SK-N-SH (cell line): ENCODE measurements around the gene PRICKLE1. TPM values are rescaled to one million over a fixed set of nuclear protein-coding genes. Genes with fewer than 3 reads are reported as not detected.

Experiments used
- CTCF ChIA-PET: fragments of 300-600, 350-600 bp; formaldehyde crosslinking; extraction: SDS; loops from one replicate; lab custom pipeline; 2021; lab: Yijun Ruan, JAX
- POLR2A ChIA-PET: fragments of 350-600 bp; sonication (Branson Sonifier 250); formaldehyde crosslinking; extraction: SDS; loops from one replicate; lab custom pipeline; 2020; ENCODE audit warnings: antibody characterized with exemption, inconsistent platforms; lab: Yijun Ruan, JAX
- DNase-seq: peaks from one replicate; pipeline ENCODE4 v3.0.0; 2012
- H2AFZ ChIP-seq: fragments of 200-600 bp; sonication (generic); 2 replicates; pipeline ENCODE4 v1.8.1; 2016; ENCODE audit warnings: antibody characterized with exemption, mild to moderate bottlenecking, low read depth
- H3F3A ChIP-seq: fragments of 200-600 bp; sonication (generic); replicated peaks from 2 replicates; pipeline ENCODE3; 2016; ENCODE audit warnings: antibody characterized with exemption, mild to moderate bottlenecking; ENCODE audit not compliant: insufficient read depth
- H3K27ac ChIP-seq, 2 experiments: fragments of 200-500 bp in 1 of 2; fragments of 200-600 bp in 1 of 2; sonication (Bioruptor generic) in 1 of 2; sonication (generic), shearing (Covaris generic) in 1 of 2; 2 replicates each; pipeline versions ENCODE4 v1.5.1 to v1.6.1; 2014 to 2016; ENCODE audit warnings: low read depth in 2 of 2, inconsistent platforms in 1 of 2, low read length in 1 of 2, mild to moderate bottlenecking in 1 of 2, mixed read lengths in 1 of 2
- H3K27me3 ChIP-seq: fragments of 200-600 bp; sonication (generic), shearing (Covaris generic); 2 replicates; pipeline ENCODE4 v1.6.1; 2016; ENCODE audit warnings: mixed run types; ENCODE audit not compliant: insufficient read depth
- H3K36me3 ChIP-seq, 2 experiments: fragments of 200-500 bp in 1 of 2; fragments of 200-600 bp in 1 of 2; sonication (Bioruptor generic) in 1 of 2; sonication (generic) in 1 of 2; replicated peaks in 1 of 2; 2 replicates each; pipeline versions ENCODE3 to v1.5.1; 2014 to 2016; ENCODE audit warnings: low read length in 1 of 2, mild to moderate bottlenecking in 1 of 2; ENCODE audit not compliant: insufficient read depth in 2 of 2, control insufficient read depth in 1 of 2
- H3K4me1 ChIP-seq, 2 experiments: fragments of 200-500 bp in 1 of 2; fragments of 200-600 bp in 1 of 2; sonication (Bioruptor generic) in 1 of 2; sonication (generic), shearing (Covaris generic) in 1 of 2; 2 replicates each; pipeline versions ENCODE4 v1.5.1 to v1.6.1; 2014 to 2016; ENCODE audit warnings: low read depth in 1 of 2, low read length in 1 of 2, mixed run types in 1 of 2; ENCODE audit not compliant: insufficient read depth in 2 of 2, control insufficient read depth in 1 of 2
- H3K4me2 ChIP-seq: fragments of 200-600 bp; sonication (generic), shearing (Covaris generic); 2 replicates; pipeline ENCODE4 v1.6.1; 2017; ENCODE audit warnings: mixed run types
- H3K4me3 ChIP-seq, 2 experiments: fragments of 200-500 bp in 1 of 2; fragments of 200-600 bp in 1 of 2; sonication (Bioruptor generic) in 1 of 2; sonication (generic), shearing (Covaris generic) in 1 of 2; 2 replicates each; pipeline versions ENCODE4 v1.5.1 to v1.8.1; 2014 to 2016; ENCODE audit warnings: low read depth in 2 of 2, inconsistent platforms in 1 of 2, low read length in 1 of 2, mild to moderate bottlenecking in 1 of 2, mixed read lengths in 1 of 2, moderate library complexity in 1 of 2
- H3K79me2 ChIP-seq: fragments of 200-600 bp; sonication (generic); 2 replicates; pipeline ENCODE4 v1.8.1; 2017; ENCODE audit warnings: mild to moderate bottlenecking; ENCODE audit not compliant: insufficient read depth
- H3K9ac ChIP-seq: fragments of 200-600 bp; sonication (generic); 2 replicates; pipeline ENCODE4 v1.6.1; 2017; ENCODE audit warnings: mixed run types
- H3K9me2 ChIP-seq: fragments of 200-600 bp; sonication (generic); 2 replicates; pipeline ENCODE4 v1.6.1; 2017; ENCODE audit warnings: mixed run types
- H3K9me3 ChIP-seq: fragments of 200-600 bp; sonication (generic); 2 replicates; pipeline ENCODE4 v1.6.1; 2017; ENCODE audit warnings: mixed run types, mild to moderate bottlenecking, moderate library complexity
- H4K20me1 ChIP-seq: fragments of 200-600 bp; sonication (generic); 2 replicates; pipeline ENCODE4 v1.6.1; 2017; ENCODE audit warnings: mild to moderate bottlenecking, mixed run types; ENCODE audit not compliant: insufficient read depth
- PBX3 ChIP-seq: IDR thresholded peaks from 2 replicates; pipeline ENCODE4; 2012
- RCOR1 ChIP-seq: fragments of 150-350 bp; IDR thresholded peaks from 2 replicates; pipeline ENCODE4 v1.6.1; 2017; ENCODE audit warnings: antibody characterized with exemption, low read length
- REST ChIP-seq: IDR thresholded peaks from 2 replicates; pipeline ENCODE4 v1.6.1; 2012; ENCODE audit warnings: mild to moderate bottlenecking, low read depth, low read length, moderate library complexity
- RFX5 ChIP-seq: IDR thresholded peaks from 2 replicates; pipeline ENCODE4 v1.6.1; 2012; ENCODE audit warnings: mild to moderate bottlenecking, improper control_type of control experiment, low read length
- USF2 ChIP-seq: fragments of 150-350 bp; IDR thresholded peaks from 2 replicates; pipeline ENCODE4 v1.6.1; 2017; ENCODE audit warnings: antibody characterized with exemption, low read length, low read depth, borderline replicate concordance
- WGBS: methylation state at CpG from one replicate; pipeline ENCODE4 v1.1.6; 2017; ENCODE audit warnings: low lambda C conversion rate; 5-methylcytosine and 5-hydroxymethylcytosine counted together
- polyA plus RNA-seq, 3 experiments: library from polyadenylated mRNA; depleted of rRNA; stranded (reverse); fragments of >200 nt; gene quantifications; 2 replicates each; pipeline ENCODE4 v1.2.3, GENCODE V29; 2012

Gene PRICKLE1
- polyA plus RNA-seq, 1 of the 3 experiments (the other 2 are of a cell fraction): 1.2 TPM

- POLR2A ChIA-PET: no interaction called here
- no peak overlapping the region for H3K27ac ChIP-seq
Observed at GRCh38 chr12:42627151-42627550, 37.6 kb upstream of the PRICKLE1 start.

More at GRCh38 chr12:42627151-42627550, 37.6 kb upstream of the PRICKLE1 start:
- H3K79me2 ChIP-seq: no peaks in the 10 kb centered on the region
- no peak overlapping the region for H3K9ac ChIP-seq
- no peaks in the 10 kb centered on the region for H3K27me3 ChIP-seq
- TF ChIP-seq RFX5: no peak
- no peak for TF ChIP-seq PBX3
- TF ChIP-seq REST: no peak
- TF ChIP-seq RCOR1: no peak
- TF ChIP-seq USF2: no peak
- no peaks in the 10 kb centered on the region for H4K20me1 ChIP-seq
- H3K9me2 ChIP-seq: no peaks in the 10 kb centered on the region
- no peaks in the 10 kb centered on the region for H3K4me1 ChIP-seq
- no peaks in the 10 kb centered on the region for H3K9me3 ChIP-seq
- H2AFZ ChIP-seq: no peak overlapping the region
- DNase-seq: no peak
- CTCF ChIA-PET: no interaction called here
- H3F3A ChIP-seq: no peaks in the 10 kb centered on the region
- H3K4me2 ChIP-seq: no peak overlapping the region
- no peak overlapping the region for H3K4me3 ChIP-seq
- 22% methylated on average over 4 of the region's 6 CpGs for WGBS
- no peaks in the 10 kb centered on the region for H3K36me3 ChIP-seq
